DLD1 (cell line): Measurements from ENCODE around the gene CTDSP2.
"Not testable (repeated sequence)": the region's sequence is repeated elsewhere in the genome, so short reads cannot be mapped to it uniquely, and the experiment has no call there.

Experiments used
- in situ Hi-C: cut with HindIII; loops from 2 replicates; pipeline ENCODE4 v1.10.0; 2017; ENCODE audit warnings: low sequenced_read_pairs

The CTDSP2 gene

DNA sequence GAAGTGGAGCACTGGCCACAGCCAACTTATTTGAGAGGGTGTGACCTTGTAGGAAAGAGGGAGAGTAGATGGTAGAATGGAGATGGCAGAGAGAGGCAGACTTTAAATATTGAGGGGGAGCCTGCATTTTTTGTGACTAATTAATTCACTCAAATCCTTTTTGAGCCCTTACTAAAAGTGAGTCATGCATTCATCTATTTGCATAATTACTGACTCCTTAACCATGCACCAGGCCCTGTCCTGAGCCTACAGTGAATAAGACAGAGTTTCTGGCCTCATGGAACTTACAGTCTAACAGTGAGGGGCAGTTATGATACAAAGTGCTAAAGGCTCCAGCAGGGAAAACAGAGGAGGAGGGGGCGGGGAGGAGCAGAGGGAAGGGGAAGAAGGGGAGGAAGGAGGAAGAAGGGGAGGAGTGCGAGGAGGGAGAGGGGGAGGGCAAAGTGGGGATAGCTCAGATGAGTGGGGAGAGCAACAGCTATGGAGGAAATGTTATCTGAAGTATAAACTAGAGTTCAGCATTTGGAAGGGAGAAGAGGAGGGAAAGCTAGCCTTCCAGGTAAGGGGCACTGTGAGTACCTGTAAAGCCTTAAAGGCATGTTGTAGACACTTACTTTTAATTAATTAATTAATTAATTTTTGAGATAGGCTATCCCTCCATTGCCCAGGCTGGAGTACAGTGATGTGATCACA lies 7.5 kb upstream of the CTDSP2 start:
- in situ Hi-C loops: no loop called here

DNA sequence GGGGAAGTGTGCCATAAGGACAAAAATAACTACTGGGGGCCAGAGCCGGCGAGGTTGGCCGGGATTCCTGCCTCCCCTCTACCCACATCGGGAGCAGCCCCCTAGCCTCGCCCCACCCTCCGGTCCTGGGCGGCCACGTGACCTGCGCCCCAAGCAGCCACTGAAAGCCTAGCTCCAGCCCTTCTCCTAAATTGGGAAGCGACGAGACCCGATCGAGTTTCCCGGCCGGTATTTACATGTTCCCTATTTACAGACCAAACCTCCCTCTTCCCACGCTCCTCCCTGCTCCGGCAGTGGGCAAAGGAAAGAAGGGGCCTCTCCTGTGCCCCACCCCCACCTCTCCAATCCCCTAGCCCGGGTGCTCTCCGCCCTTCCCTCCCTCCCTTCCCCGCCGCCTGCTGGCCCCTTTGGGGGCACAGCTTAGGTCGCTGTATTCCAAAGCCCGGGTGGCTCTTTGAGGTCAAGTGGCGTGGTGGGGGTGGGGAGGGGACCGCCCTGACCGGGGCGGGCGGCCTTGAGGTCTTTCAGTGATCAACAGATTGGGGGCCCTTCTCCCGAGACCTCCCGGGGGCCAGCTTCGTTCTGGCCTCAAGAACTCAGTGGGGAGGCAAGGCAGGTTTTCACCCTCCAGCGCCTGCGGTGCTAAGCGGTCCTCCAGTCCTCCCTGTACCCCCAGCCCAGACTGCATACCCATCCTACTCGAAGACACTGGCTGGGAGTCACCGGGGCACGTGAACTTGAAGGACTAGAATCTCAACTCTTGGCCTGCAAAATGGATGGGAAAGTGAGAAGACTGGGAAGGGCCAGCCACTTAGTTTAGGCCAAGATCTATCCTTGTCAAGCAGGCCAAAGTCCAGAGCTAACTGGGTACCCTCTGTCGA lies 6.3 kb upstream of the CTDSP2 start:
- in situ Hi-C loops: no loop called here

DNA sequence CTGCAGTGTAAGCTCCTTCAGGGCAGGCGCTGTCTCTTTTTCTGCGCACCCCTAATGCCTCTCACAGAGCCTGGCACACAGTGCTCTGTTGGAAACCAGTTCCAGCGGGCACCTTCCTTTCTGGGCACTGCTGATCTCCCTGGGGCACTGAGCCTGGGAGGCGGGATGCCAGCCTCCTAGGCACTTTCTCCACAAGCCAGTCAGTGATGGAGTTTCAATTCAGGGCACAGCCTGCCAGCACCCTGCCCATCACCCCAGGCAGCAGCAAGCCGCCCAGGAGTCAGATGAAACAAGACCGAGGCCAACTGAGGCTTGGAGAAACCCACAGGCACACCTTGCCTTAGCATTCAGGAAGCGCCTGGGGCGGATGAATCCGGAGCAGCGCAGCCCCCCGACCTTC lies 5.7 kb upstream of the CTDSP2 start:
- in situ Hi-C loops: no loop called here

DNA sequence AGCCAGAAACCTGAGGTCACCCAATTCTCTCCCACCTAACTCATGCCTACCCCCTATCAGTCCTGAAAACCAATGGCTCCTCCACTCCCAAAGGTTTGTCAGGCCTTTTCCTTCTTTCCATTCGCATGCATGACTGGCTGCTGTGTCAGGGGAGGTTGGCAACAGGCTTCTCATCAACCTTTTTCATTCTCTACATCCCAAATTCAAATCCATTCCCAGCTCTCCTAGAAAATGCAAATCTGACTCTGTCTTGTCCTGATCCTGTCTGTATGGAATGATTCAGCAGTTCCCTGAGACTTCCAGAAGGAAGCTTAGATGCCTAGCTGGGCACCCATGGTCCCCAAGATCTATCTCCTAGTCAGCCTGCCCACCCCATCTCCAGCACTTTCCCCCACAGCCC lies 5.0 kb upstream of the CTDSP2 start:
- in situ Hi-C loops: no loop called here

DNA sequence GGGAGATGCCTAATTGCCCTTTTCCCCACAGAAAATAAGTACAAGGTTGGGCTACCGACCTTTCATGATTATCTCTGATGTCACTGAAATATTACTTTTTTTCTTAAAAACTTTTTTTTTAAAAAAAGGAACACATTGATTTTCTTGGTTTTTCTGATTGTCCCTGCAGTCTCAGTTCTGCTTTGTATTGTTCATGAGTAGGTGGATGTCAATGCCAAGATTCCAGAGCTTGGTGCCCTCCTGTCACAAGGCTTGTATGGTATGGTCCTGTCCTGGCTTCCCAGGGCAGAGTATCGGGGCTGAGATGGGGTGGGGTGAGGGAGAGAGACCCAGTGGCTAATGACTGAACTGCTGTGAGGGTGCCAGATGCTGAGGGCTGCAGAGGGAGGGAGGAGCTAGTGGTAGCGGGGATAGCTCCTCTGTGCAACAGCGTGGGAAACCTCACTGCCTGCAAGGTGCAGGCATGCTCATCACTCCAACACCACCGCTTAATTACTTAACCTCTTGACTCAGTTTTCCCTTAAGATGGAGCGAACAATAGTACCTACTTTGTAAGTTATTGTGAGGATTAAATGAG lies 4.4 kb upstream of the CTDSP2 start:
- in situ Hi-C loops: no loop called here

DNA sequence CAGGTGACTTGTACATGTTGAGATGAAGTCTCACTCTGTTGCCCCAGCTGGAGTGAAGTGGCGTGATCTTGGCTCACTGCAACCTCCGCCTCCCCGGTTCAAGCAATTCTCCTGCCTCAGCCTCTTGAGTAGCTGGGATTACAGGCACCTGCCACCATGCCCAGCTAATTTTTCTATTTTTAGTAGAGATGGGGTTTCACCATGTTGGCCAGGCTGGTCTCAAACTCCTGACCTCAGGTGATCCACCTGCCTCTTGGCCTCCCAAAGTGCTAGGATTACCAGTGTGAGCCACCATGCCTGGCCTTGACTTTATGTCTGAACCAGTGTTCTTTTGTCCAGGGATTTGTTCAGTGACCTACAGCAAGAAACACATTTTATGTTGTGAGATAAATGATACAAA lies 2.9 kb upstream of the CTDSP2 start:
- in situ Hi-C loops: not testable (repeated sequence)

DNA sequence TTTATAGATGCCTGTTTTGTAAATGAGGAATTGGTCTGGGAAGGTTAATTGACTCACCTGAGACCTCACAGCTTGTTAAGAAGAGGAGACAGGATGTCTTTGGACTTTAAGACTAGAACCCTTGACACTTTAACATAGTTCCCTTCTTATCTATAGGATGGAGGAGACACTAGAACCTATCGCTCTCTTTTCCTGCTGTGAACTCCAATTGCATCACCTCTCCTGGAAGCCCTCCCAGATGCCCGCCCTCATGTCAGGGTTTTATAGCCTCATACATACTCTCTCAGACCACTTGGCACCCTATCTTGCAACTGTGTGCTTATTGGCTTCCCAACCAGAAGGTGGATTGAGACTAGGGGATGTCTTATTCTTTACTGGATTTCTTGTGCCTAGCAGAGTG lies 2.5 kb upstream of the CTDSP2 start:
- in situ Hi-C loops: no loop called here

DNA sequence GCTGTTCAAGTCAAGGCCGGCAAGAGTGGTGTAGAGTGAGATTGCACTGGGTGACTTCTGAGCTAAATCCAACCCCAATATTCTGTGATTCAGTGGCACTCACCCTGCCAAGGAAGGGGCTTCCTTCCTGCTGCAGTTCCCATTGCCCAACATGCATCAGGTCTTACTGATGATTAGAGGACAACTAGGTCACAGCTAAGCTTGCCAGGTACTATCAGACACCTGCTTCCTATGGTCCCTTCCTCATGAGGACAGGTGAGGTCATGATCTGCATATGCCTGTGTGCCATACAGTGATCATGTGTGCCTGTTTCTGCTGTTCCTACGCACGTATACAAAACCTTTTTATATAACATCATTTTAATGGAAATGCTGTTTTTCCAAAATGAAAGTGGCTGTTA lies 1.7 kb upstream of the CTDSP2 start:
- in situ Hi-C loops: no loop called here

DNA sequence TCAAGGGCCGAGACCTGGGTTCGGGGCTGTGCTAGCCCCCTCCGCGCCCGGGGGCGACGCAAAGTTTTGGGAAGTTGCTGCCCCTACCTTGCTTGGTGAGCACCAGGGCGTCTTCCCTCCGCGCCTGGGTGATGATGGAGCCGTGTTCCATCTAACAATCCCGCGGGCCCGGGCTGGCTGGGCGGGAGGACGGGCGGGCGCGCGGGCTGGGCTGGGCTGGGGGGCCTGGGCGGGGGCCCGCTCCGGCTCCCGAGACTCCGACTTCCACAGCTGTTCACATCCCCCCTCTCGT lies 298 bp downstream of the CTDSP2 start:
- in situ Hi-C loops: no loop called here

DNA sequence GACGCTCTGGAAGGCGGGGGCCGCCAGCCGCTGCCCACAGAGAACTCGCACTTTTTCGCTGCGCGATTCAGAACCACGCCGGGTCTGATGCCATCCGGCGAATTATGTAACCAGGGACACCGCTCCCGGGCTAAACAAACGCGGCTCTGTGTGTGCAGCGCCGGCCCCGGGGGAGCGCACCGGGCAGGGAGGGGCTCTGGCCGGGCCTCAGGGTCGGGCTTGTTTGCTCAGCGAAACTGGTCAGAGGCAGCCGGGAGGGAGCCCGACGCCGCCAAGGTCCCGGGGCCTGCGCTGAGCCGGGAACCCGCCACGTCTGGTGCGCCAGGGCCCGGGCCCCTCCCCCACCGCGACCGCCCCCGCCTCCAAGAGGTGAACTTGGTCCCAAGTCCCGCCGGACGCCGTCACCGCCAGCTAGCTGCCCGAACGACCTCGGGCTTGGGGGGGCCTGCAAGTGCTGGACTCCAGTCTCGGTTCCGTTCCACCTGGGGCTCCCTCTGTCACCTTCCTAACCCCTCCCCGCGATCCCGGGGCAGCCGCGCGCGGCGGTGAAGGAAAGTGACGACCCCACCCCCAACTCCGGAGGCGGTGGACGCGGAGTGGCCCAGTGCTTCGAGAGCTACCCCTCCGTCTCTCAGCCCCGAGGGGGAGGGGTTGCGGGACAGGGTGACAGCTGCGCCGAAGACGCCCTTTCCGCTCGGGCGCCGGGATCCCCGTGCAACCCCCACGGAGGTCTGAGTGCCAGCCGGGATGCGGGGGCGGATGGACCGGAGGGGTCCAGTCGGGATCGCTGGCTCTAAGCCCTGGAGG lies 848 bp downstream of the CTDSP2 start:
- in situ Hi-C loops: no loop called here

DNA sequence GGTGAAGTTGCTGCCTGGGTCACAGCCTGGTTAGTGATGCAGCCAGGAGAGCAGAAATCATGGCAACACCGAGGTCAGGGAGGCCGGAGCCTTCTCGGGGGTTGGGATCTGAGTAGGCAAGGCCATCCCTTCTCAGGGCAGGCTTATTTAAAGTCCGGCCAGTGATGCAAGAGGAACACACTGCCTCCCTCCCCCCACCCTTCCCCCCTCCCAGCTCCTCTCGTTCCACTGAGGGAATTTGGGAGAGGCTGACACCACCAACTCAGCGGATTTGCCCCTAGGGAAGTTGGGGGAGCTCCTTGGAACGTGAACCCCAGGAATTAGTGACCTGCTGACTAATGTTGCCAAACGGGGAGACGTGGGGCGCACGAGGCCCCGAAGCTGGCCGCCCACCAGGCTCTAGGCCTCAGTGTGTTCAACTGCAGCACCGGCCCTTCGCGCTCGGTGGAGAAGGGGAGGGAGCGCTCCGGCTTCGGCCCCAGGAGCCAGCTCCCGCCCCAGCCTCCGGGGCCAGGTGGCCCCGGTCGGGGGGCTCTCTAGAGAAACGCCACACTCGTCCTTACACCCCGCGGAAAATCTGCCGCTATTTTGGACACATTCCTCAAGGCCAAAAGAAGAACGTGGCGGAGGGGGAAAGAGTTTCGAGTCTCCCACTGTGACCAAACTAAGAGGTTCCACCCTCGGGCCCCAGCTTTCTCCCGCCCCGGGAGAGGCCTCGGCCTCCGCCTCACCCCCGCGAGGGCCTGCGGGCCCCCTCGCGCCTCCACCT lies 1.6 kb downstream of the CTDSP2 start:
- in situ Hi-C loops: no loop called here

DNA sequence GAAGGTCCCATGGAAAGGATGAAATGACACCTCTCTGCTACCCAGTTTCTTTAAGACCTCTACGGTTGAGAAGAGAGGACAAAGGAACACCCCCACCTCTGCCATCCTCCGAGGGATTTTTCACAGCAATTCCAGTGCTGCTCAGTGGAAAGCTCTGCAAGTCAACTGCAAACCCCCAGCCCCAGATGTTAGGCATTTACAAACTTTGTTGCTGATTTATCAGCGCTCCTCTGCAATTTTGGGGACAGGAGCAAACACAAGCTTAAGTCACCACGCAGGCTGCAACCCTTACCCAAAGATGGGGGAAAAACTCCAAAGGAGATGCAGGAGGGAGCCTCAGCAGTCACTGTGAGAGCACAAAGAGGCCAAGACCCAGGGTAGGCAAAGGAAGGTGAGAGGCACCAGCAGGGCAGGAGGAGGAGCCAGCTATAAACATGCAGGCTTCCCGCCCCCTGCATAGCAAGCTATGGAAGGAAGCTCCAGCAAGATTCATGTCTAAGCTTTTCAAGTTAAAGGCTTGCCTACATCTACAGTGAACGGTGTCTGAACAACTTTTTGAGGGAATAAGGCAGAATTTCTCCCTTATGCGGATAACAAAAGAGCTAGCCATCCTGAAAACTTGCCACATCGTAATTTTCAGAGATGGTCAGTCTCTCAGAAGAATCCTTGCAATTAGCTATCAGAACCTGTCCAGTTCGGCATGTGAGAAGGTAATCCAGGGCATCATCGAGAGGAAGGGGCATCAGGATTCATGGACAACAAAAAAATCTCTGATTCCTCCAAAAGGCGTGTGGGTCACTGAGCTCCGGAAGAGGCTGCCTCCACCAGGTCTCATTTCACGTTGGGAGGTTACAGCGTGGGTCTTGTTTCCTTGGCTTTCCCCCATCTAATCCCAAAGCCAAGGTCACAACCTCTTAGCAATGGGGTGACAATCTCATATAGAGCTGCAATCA lies 3.9 kb downstream of the CTDSP2 start:
- in situ Hi-C loops: no loop called here

DNA sequence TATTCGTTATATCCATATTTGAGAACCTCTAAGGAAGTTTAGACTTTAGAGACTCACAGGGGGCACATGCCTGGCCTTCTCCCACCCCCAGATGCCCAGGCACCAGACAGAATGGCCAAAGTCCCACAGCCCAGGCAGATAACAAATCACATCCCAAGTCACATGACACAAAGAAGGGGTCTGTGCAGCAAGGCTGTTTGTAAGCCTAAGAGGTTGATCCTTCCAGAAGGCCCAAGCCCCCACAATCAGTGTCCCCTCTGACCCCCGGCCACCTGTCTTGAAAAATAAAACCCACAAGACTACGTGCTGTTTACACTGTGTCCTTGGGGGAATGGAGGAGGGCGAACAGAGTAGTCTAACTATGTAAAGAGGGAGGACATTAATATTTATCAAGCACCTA lies 5.1 kb downstream of the CTDSP2 start:
- in situ Hi-C loops: no loop called here

DNA sequence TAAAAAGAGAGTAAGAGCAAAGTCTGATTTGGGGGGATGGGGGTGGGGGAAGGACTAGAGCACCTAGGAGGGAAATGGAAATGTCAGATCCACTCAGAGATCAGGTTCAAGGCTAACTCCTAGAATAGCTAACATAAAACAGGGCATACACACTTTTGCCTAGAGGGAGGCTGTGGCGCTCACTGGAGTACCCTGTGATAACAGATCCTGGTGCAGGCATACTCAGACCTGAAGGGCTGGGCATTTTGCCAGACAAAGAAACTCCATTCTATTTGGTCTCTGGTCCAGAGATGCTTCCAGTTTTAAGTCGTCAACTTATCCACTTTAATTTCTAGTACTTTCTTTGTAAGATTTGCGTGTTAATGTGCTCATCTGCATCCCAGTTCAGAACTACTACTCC lies 5.8 kb downstream of the CTDSP2 start:
- in situ Hi-C loops: no loop called here

DNA sequence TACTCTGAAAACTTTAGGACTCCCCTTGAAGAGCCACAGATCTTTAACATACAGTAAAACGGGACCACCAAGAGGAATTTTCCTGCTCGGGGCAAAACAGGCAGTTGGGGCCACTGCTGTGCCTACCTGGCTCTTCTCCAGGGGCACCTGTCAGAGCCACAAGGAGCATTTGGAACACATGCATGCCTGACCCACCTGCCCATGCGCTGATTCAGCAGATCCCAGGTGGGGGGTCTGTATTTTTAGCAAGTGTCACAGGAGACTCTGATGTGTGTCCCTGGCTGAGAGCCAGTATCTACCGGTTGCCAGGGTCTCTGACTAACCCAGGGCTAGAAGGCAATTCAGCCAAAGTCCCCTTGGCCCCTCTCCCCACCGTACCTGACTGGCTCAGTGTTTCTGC lies 6.5 kb downstream of the CTDSP2 start:
- in situ Hi-C loops: no loop called here

DNA sequence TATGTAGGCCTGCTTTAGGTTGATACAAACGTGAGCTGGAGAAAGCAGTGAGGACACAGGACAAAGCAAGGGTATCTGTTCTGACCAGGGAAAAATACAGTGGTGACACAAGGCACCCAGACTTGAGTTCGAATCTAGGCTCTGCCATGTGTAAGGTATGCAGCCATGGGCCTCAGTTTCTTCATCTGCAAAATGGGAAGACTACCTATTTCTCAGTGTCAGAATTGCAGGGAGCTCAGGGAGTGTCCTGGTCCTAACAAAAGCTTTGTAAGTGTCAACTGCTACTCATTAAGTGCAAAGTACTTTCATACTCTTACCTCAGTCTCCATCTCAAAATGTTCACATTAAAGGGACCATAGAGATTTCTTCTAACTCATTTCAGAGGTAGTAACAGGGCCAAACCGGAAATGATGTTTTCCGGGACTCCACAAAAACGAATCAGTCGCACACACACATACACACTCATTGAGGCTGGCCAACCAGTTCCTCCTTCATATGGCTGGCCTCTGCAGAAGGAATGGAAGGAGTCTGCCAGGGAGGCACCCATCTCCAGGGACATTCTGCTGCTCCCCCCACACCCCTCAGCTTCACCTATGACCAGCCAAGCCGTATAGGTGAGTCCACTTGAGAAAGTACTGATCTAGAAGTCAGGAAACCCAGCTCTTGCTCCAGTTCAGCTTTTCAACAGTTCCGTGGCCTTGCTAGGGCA lies 7.8 kb downstream of the CTDSP2 start:
- in situ Hi-C loops: no loop called here

DNA sequence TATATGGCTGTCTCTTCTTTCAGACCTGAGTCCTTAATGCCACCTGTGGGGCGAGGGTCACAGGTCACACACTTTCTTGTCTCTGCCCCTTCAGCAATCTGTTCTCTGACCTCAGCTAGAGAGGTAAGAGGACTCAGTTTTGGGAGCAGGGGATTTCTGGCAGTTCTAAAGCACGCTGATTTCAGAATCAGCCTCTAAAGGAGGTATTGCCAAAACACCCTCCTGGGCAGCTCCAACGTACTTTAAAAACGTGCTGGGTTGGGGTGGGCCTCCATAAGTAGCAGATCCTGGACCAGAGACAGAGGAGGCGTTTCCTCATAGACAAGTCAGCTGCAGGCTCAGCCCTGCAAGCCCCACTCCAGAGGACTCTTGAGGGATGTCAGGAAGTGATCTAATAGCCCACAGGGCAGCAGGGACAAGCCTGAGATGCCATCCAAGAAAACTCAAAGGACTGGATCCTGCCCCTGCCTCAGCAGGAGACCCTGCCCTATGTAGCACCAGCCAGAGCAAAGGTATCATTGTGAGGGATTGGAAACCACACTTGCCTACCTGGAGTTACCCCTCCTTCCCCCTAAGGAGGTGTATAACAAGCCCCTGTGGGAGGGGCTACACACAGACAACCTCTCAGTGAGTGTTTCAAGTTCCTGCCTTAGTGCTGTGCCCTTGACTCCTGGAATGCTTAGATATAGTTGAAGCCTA lies 8.5 kb downstream of the CTDSP2 start:
- in situ Hi-C loops: no loop called here
